Measurements from ENCODE around the gene SVBP. TPM values are rescaled to one million over a fixed set of nuclear protein-coding genes. Genes with fewer than 3 reads are reported as not detected.

Gene SVBP
- total RNA-seq, 1 experiment from 2014 or later, result 32.6 TPM

GRCh38 chr1:42776502-42776901 is 40.7 kb downstream of the SVBP start:
- intact Hi-C loops (cut with micrococcal nuclease; ENCODE audit: unreplicated experiment), result loop anchor here (10.0 kb wide), 1 partner anchor 638 kb away; no protein-coding TSS in a partner anchor
- ChIA-PET CTCF (interaction anchor here (1.0 kb wide), 1 partner anchor 638 kb away, joined by 3 read pairs; no protein-coding TSS in a partner anchor), POLR2A (ENCODE audit: unreplicated experiment) (interaction anchor here (0.5 to 0.7 kb wide), 2 partner anchors 195 to 294 kb away, joined by 3 to 4 read pairs; no protein-coding TSS in a partner anchor)
- Histone ChIP-seq H3K9me3 (ENCODE audit: insufficient read depth, low read depth) (no peaks in the 10 kb centered on the region), H3K36me3 (ENCODE audit: low read depth) (no peaks in the 10 kb centered on the region), H3K27ac (no peak overlapping the region), H3K4me3 (no peak overlapping the region), H3F3A (ENCODE audit: insufficient read depth, low read depth) (0 out of 2 replicates have a peak, but pooled peaks cover 4% of the 10 kb centered on the region), H3K4me2 (no peak overlapping the region), H3K27me3 (ENCODE audit: insufficient read depth, low read depth) (no peaks in the 10 kb centered on the region), H3K4me1 (replicated peaks; ENCODE audit: insufficient read depth) (no peaks in the 10 kb centered on the region), H2AFZ (no peak overlapping the region), H3K9me2 (ENCODE audit: insufficient read depth) (no peaks in the 10 kb centered on the region), H3K79me2 (ENCODE audit: low read depth) (no peaks in the 10 kb centered on the region), H4K20me1 (ENCODE audit: insufficient read depth) (no peaks in the 10 kb centered on the region)
- DNase-seq, result no peak
- BruUV-seq (replicated peaks), result no TSS peak
- TF ChIP-seq EZH2 (IDR thresholded peaks at IDR 0.05; ENCODE audit: low read depth) (no peak), CTCF (conservative IDR thresholded peaks at IDR 0.05) (no peak)

- no TSS peak for BruUV-seq (replicated peaks)
- no peak for DNase-seq
- no peak overlapping the region for H3K4me2 ChIP-seq
- POLR2A ChIA-PET (ENCODE audit: unreplicated experiment), result interaction anchor here (0.6 kb wide), 1 partner anchor 257 kb away, joined by 4 read pairs; no protein-coding TSS in a partner anchor
- H3K27me3 ChIP-seq (ENCODE audit: insufficient read depth, low read depth), result no peaks in the 10 kb centered on the region
- H3K79me2 ChIP-seq (ENCODE audit: low read depth), result 0 out of 2 replicates have a peak, but pooled peaks cover 3% of the 10 kb centered on the region
- no peaks in the 10 kb centered on the region for H3K36me3 ChIP-seq (ENCODE audit: low read depth)
- no peaks in the 10 kb centered on the region for H3K9me3 ChIP-seq (ENCODE audit: insufficient read depth, low read depth)
- CTCF ChIA-PET, result interaction anchor here (0.6 kb wide), 1 partner anchor 138 kb away, joined by 3 read pairs; no protein-coding TSS in a partner anchor
- no peaks in the 10 kb centered on the region for H4K20me1 ChIP-seq (ENCODE audit: insufficient read depth)
- TF ChIP-seq EZH2 (IDR thresholded peaks at IDR 0.05; ENCODE audit: low read depth), result no peak
- TF ChIP-seq CTCF (conservative IDR thresholded peaks at IDR 0.05), result no peak
- no peak overlapping the region for H3K27ac ChIP-seq
- H3K9me2 ChIP-seq (ENCODE audit: insufficient read depth), result no peaks in the 10 kb centered on the region
- no peaks in the 10 kb centered on the region for H3K4me1 ChIP-seq (replicated peaks; ENCODE audit: insufficient read depth)
- H3F3A ChIP-seq (ENCODE audit: insufficient read depth, low read depth), result 0 out of 2 replicates have a peak, but pooled peaks cover 3% of the 10 kb centered on the region
- no peak overlapping the region for H3K4me3 ChIP-seq
- intact Hi-C loops (cut with micrococcal nuclease; ENCODE audit: unreplicated experiment), result loop anchor here (10.0 kb wide), 1 partner anchor 640 kb away; no protein-coding TSS in a partner anchor
- no peak overlapping the region for H2AFZ ChIP-seq
Measured at GRCh38 chr1:42774928-42775526, 42.2 kb downstream of the SVBP start.

- no peaks in the 10 kb centered on the region for H3K27me3 ChIP-seq (ENCODE audit: insufficient read depth, low read depth)
Measured at GRCh38 chr1:42773420-42773819, 43.8 kb downstream of the SVBP start.

More at GRCh38 chr1:42773420-42773819, 43.8 kb downstream of the SVBP start:
- Histone ChIP-seq H2AFZ (no peak overlapping the region), H3K9me3 (ENCODE audit: insufficient read depth, low read depth) (no peaks in the 10 kb centered on the region), H4K20me1 (ENCODE audit: insufficient read depth) (no peaks in the 10 kb centered on the region), H3K36me3 (ENCODE audit: low read depth) (no peaks in the 10 kb centered on the region), H3K4me2 (no peak overlapping the region), H3K79me2 (ENCODE audit: low read depth) (peaks cover 11% of the 10 kb centered on the region), H3F3A (ENCODE audit: insufficient read depth, low read depth) (no peaks in the 10 kb centered on the region), H3K4me3 (no peak overlapping the region), H3K4me1 (replicated peaks; ENCODE audit: insufficient read depth) (peaks cover 6% of the 10 kb centered on the region), H3K9me2 (ENCODE audit: insufficient read depth) (no peaks in the 10 kb centered on the region), H3K27ac (no peak overlapping the region)
- no peak for DNase-seq
- TF ChIP-seq EZH2 (IDR thresholded peaks at IDR 0.05; ENCODE audit: low read depth), result no peak
- TF ChIP-seq CTCF (conservative IDR thresholded peaks at IDR 0.05), result no peak
- ChIA-PET CTCF (no interaction called here), POLR2A (ENCODE audit: unreplicated experiment) (interaction anchor here (0.6 kb wide), 1 partner anchor 75 kb away, joined by 7 read pairs; no protein-coding TSS in a partner anchor)
- intact Hi-C loops (cut with micrococcal nuclease; ENCODE audit: unreplicated experiment), result loop anchor here (10.0 kb wide), 1 partner anchor 641 kb away; no protein-coding TSS in a partner anchor
- BruUV-seq (replicated peaks), result no TSS peak

Data from PC-9 (cell line).